Placental pericyte (primary cell): ENCODE measurements around the gene CIROP. TPM values are rescaled to one million over a fixed set of nuclear protein-coding genes. Genes with fewer than 3 reads are reported as not detected.

Experiments
- total RNA-seq: library from RNA; depleted of rRNA; stranded (reverse); fragments of >200 nt; gene quantifications from 2 replicates; pipeline ENCODE4 v1.2.3, GENCODE V29; 2012

The CIROP gene
- not detected in 2 replicates for total RNA-seq

GRCh38 chr14:23104591-23105347, at the start of gene CIROP:
TSS of gene CIROP (minus strand) at chr14:23104989. CDS start at chr14:23104920, 69 bp downstream.

GRCh38 chr14:23118506-23119362, 13.9 kb upstream of the CIROP start, which contains the start of gene CEBPE:
TSS of gene CEBPE (minus strand) at chr14:23119255. CDS start at chr14:23119091, 164 bp downstream.

GRCh38 chr14:23095196-23096108, 9.3 kb downstream of the CIROP start, which contains the start of gene C14orf119:
TSS of gene C14orf119 (plus strand) at chr14:23095505. CDS start at chr14:23097659, 2,154 bp downstream.

GRCh38 chr14:23094666-23095195, 10.1 kb downstream of the CIROP start, which contains the start of gene ACIN1:
TSS of gene ACIN1 (minus strand) at chr14:23095136. CDS start at chr14:23095112, 24 bp downstream.

GRCh38 chr14:23056956-23057756, 47.6 kb downstream of the CIROP start, which contains the start of gene CDH24:
TSS of gene CDH24 (minus strand) at chr14:23057520. CDS start at chr14:23055733, 1,787 bp downstream.

Other genes with a start within 250 kb of the CIROP start
- 147 and 218 TPM in 2 replicates for gene LRP10, start 233.2 kb downstream of the CIROP start, total RNA-seq
- gene REM2, start 221.8 kb downstream of the CIROP start, total RNA-seq: 0.22 TPM in 1 of 2 replicates, not detected in the other
- gene RBM23, start 185.8 kb downstream of the CIROP start, total RNA-seq: 109 and 135 TPM in 2 replicates
- gene PRMT5, start 175.6 kb downstream of the CIROP start, total RNA-seq: 81.0 and 87.8 TPM in 2 replicates
- gene HAUS4, start 147.9 kb downstream of the CIROP start, total RNA-seq: 19.7 and 32.2 TPM in 2 replicates
- 50.4 and 91.7 TPM in 2 replicates for gene AJUBA, start 122.4 kb downstream of the CIROP start, total RNA-seq
- 6.2 and 6.6 TPM in 2 replicates for gene C14orf93, start 94.8 kb downstream of the CIROP start, total RNA-seq
- 156 and 197 TPM in 2 replicates for gene PSMB5, start 70.1 kb downstream of the CIROP start, total RNA-seq
- not detected in 2 replicates for gene PSMB11, start 62.8 kb downstream of the CIROP start, total RNA-seq
- 3.1 and 9.2 TPM in 2 replicates for gene CDH24, start 47.5 kb downstream of the CIROP start, total RNA-seq
- gene ACIN1, start 9.9 kb downstream of the CIROP start, total RNA-seq: 73.5 and 107 TPM in 2 replicates
- 35.7 and 41.2 TPM in 2 replicates for gene C14orf119, start 9.5 kb downstream of the CIROP start, total RNA-seq
- gene CEBPE, start 14.3 kb upstream of the CIROP start, total RNA-seq: not detected in 2 replicates
- gene SLC7A8, start 78.7 kb upstream of the CIROP start, total RNA-seq: 1.1 TPM in 2 replicates
- not detected in 2 replicates for gene RNF212B, start 132.9 kb upstream of the CIROP start, total RNA-seq
- gene HOMEZ, start 181.1 kb upstream of the CIROP start, total RNA-seq: 4.4 and 13.8 TPM in 2 replicates
- gene PPP1R3E, start 197.9 kb upstream of the CIROP start, total RNA-seq: 4.4 and 5.0 TPM in 2 replicates
- gene BCL2L2, start 201.8 kb upstream of the CIROP start, total RNA-seq: 18.4 and 21.6 TPM in 2 replicates
- gene PABPN1, start 216.5 kb upstream of the CIROP start, total RNA-seq: 43.1 and 64.4 TPM in 2 replicates
- gene SLC22A17, start 247.9 kb upstream of the CIROP start, total RNA-seq: 7.3 and 7.7 TPM in 2 replicates